GM23338 (cell line): Measurements from ENCODE around the gene DOCK7. TPM values are rescaled to one million over a fixed set of nuclear protein-coding genes. Genes with fewer than 3 reads are reported as not detected.

ENCODE experiments used
- ATAC-seq: fragments of 200-7000 bp; cut with Tn5 transposase; 3 replicates; pipeline ENCODE4 v1.9.1; 2020
- DNase-seq: peaks from one replicate; pipeline ENCODE4 v3.0.0-alpha.2; 2015; ENCODE audit warnings: low spot score
- H2AFZ ChIP-seq: fragments of 200-600 bp; sonication (generic); 2 replicates; pipeline ENCODE4 v1.8.0; 2016; ENCODE audit warnings: antibody characterized with exemption, mild to moderate bottlenecking, moderate library complexity
- H3F3A ChIP-seq: fragments of 200-600 bp; sonication (generic); replicated peaks from 2 replicates; pipeline ENCODE4 v1.8.0; 2017; ENCODE audit warnings: antibody characterized with exemption, mixed run types, low read depth
- H3K27ac ChIP-seq: fragments of 200-600 bp; sonication (generic); 2 replicates; pipeline ENCODE4 v1.6.1; 2016; ENCODE audit warnings: low read depth
- H3K27me3 ChIP-seq: fragments of 200-600 bp; sonication (generic); 2 replicates; pipeline ENCODE4 v1.8.0; 2016; ENCODE audit warnings: mild to moderate bottlenecking, mixed run types, moderate library complexity; ENCODE audit not compliant: insufficient read depth
- H3K36me3 ChIP-seq: fragments of 200-600 bp; sonication (generic); 2 replicates; pipeline ENCODE4 v1.8.0; 2016; ENCODE audit warnings: mild to moderate bottlenecking; ENCODE audit not compliant: insufficient read depth
- H3K4me1 ChIP-seq: fragments of 200-600 bp; sonication (generic); 2 replicates; pipeline ENCODE4 v1.8.0; 2016; ENCODE audit warnings: mild to moderate bottlenecking, moderate library complexity; ENCODE audit not compliant: insufficient read depth
- H3K4me2 ChIP-seq: fragments of 200-600 bp; sonication (generic); 2 replicates; pipeline ENCODE4 v1.7.1; 2017; ENCODE audit warnings: mixed run types
- H3K4me3 ChIP-seq: fragments of 200-600 bp; sonication (generic); 2 replicates; pipeline ENCODE4 v1.6.1; 2016; ENCODE audit warnings: mixed run types
- H3K79me2 ChIP-seq: fragments of 200-600 bp; sonication (generic); replicated peaks from 2 replicates; pipeline ENCODE4 v1.8.0; 2017; ENCODE audit warnings: mild to moderate bottlenecking; ENCODE audit not compliant: insufficient read depth
- H3K9me2 ChIP-seq: fragments of 200-600 bp; sonication (generic); 2 replicates; pipeline ENCODE4 v1.8.0; 2017; ENCODE audit not compliant: insufficient read depth
- H4K20me1 ChIP-seq: fragments of 200-600 bp; sonication (generic); replicated peaks from 2 replicates; pipeline ENCODE4 v1.8.0; 2017; ENCODE audit warnings: mild to moderate bottlenecking; ENCODE audit not compliant: insufficient read depth
- H3K27ac Mint-ChIP-seq: 2 replicates; pipeline ENCODE4 v1.8.0; 2020; ENCODE audit warnings: inconsistent platforms, mild to moderate bottlenecking, moderate library complexity, mixed read lengths
- H3K27me3 Mint-ChIP-seq: 3 replicates; pipeline ENCODE4 v1.8.0; 2022; ENCODE audit warnings: low read depth, mild to moderate bottlenecking, moderate library complexity, mixed read lengths, inconsistent platforms; ENCODE audit not compliant: insufficient read depth, poor library complexity
- H3K36me3 Mint-ChIP-seq: 3 replicates; pipeline ENCODE4 v1.8.0; 2021; ENCODE audit warnings: low read depth, mild to moderate bottlenecking, inconsistent platforms, moderate library complexity, mixed read lengths
- H3K4me1 Mint-ChIP-seq: 3 replicates; pipeline ENCODE4 v1.8.0; 2020; ENCODE audit warnings: mild to moderate bottlenecking, inconsistent platforms, mixed read lengths
- H3K4me3 Mint-ChIP-seq: 3 replicates; pipeline ENCODE4 v1.8.0; 2021; ENCODE audit warnings: moderate library complexity, mild to moderate bottlenecking, inconsistent platforms, mixed read lengths
- H3K9me3 Mint-ChIP-seq: 3 replicates; pipeline ENCODE4 v1.8.0; 2020; ENCODE audit warnings: moderate library complexity, mild to moderate bottlenecking, inconsistent platforms, mixed read lengths
- EZH2 ChIP-seq: fragments of 200-600 bp; sonication (generic); IDR thresholded peaks from one replicate; pipeline ENCODE4 v1.8.0; 2017; ENCODE audit warnings: antibody characterized with exemption, mild to moderate bottlenecking, low read depth; ENCODE audit not compliant: unreplicated experiment
- EZH2phosphoT487 ChIP-seq: fragments of 200-600 bp; sonication (generic); IDR thresholded peaks from one replicate; pipeline ENCODE4 v1.8.1; 2018; ENCODE audit warnings: antibody characterized with exemption; ENCODE audit not compliant: unreplicated experiment
- JUNB ChIP-seq: IDR thresholded peaks from one replicate; pipeline ENCODE4 v1.6.1; 2016; ENCODE audit warnings: antibody characterized with exemption; ENCODE audit not compliant: unreplicated experiment
- NANOG ChIP-seq: IDR thresholded peaks from 2 replicates; pipeline ENCODE4 v1.6.1; 2016; ENCODE audit warnings: antibody characterized with exemption, borderline replicate concordance
- POLR2AphosphoS5 ChIP-seq: IDR thresholded peaks from 2 replicates; pipeline ENCODE4 v1.6.1; 2016; ENCODE audit warnings: antibody characterized with exemption, low read depth
- STAT1 ChIP-seq: IDR thresholded peaks from one replicate; pipeline ENCODE4 v1.6.1; 2016; ENCODE audit warnings: antibody characterized with exemption; ENCODE audit not compliant: unreplicated experiment
- polyA plus RNA-seq: library from polyadenylated mRNA; unstranded; fragments of >200 nt; fragmentation: Nextera tagmentation; extraction: Ambion mirVana; gene quantifications from 2 replicates; pipeline ENCODE4 v1.2.1, GENCODE V29; 2016
- total RNA-seq: library from RNA; depleted of rRNA; stranded (reverse); fragments of >200 nt; shearing (Covaris generic); gene quantifications from 2 replicates; pipeline ENCODE4 v1.2.3, GENCODE V29; 2014
- TF ChIP-seq, protein P1 (sequence below): IDR thresholded peaks from 2 replicates; pipeline ENCODE4 v1.6.1; 2016; ENCODE audit warnings: antibody characterized with exemption
- TF ChIP-seq, protein P2 (sequence below): IDR thresholded peaks from one replicate; pipeline ENCODE4 v1.6.1; 2018; ENCODE audit warnings: antibody characterized with exemption; ENCODE audit not compliant: unreplicated experiment
- TF ChIP-seq, protein P3 (sequence below): fragments of 250-450 bp; sonication (Bioruptor Pico); IDR thresholded peaks from 2 replicates; pipeline ENCODE4 v1.5.0; 2020; ENCODE audit warnings: mild to moderate bottlenecking, moderate library complexity

DOCK7 gene
- total and polyA plus RNA-seq, 2 experiments from 2014 or later, result 20.5 to 37.3 TPM

DNA sequence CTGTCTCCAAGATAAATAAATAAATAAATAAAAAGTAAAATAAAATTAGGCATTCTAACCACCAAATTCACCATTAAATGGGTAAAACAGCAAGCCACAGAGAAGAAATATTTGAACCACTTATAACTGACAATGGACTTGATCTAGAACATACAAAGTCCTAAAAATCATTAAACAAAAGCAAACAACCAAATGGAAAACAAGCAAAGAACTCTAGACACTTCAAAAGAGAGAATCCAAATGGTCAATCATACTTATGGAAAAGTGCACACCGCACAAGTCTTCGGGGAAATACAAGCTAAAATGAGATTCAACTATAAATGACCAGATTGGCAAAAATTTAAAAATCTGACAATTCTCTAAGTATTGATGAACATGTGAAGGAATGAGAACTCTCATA lies 164.3 kb downstream of the DOCK7 start:
- Mint-ChIP-seq H3K27ac (no peak overlapping the region), H3K4me3 (no peak overlapping the region), H3K9me3 (peaks cover 8% of the 10 kb centered on the region; the same call in 2 of the 3 replicates), H3K27me3 (peaks cover 2% of the 10 kb centered on the region), H3K36me3 (peaks cover 33% of the 10 kb centered on the region), H3K4me1 (no peaks in the 10 kb centered on the region; the same call in 2 of the 3 replicates)
- Histone ChIP-seq H4K20me1 (no peaks in the 10 kb centered on the region), H3K27ac (no peak overlapping the region), H3K27me3 (no peaks in the 10 kb centered on the region), H3K4me2 (no peak overlapping the region), H3K9me2 (no peaks in the 10 kb centered on the region), H3F3A (no peaks in the 10 kb centered on the region), H3K4me1 (no peaks in the 10 kb centered on the region), H3K36me3 (no peaks in the 10 kb centered on the region), H3K4me3 (no peak overlapping the region), H3K79me2 (no peaks in the 10 kb centered on the region), H2AFZ (no peak overlapping the region)
- ATAC-seq, result no peak
- no peak for DNase-seq
- TF ChIP-seq, protein P1, sequence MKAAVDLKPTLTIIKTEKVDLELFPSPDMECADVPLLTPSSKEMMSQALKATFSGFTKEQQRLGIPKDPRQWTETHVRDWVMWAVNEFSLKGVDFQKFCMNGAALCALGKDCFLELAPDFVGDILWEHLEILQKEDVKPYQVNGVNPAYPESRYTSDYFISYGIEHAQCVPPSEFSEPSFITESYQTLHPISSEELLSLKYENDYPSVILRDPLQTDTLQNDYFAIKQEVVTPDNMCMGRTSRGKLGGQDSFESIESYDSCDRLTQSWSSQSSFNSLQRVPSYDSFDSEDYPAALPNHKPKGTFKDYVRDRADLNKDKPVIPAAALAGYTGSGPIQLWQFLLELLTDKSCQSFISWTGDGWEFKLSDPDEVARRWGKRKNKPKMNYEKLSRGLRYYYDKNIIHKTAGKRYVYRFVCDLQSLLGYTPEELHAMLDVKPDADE, result no peak

DNA sequence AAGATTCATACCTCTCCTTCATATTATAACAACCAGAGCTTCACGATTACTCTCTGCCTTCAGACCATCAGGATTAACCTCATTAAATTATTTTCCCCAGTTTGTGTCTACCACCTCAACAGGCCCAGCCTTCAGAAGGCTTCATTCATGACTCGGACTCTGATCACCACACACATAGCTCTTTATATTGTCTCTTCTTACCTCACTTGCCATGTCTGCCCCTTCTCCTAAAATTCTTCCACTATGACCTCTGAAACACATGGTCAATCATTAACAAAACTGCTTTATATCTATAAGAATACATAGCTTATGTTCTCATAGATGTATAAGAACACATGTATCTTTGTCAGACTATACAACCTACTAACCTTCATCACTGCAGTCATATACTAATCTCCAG lies 171.6 kb downstream of the DOCK7 start:
- H3K4me2 ChIP-seq, result no peak overlapping the region
- Mint-ChIP-seq H3K4me1 (no peaks in the 10 kb centered on the region), H3K4me3 (no peak overlapping the region), H3K27ac (no peak overlapping the region), H3K36me3 (peaks cover 24% of the 10 kb centered on the region), H3K27me3 (peaks cover under 1% of the 10 kb centered on the region), H3K9me3 (peaks cover 10% of the 10 kb centered on the region; the same call in 2 of the 3 replicates)
- no peaks in the 10 kb centered on the region for H3K27me3 ChIP-seq
- H2AFZ ChIP-seq, result no peak overlapping the region
- H3K4me1 ChIP-seq, result no peaks in the 10 kb centered on the region
- ATAC-seq (no peak), DNase-seq (no peak)
- no peak overlapping the region for H3K27ac ChIP-seq
- H3K36me3 ChIP-seq, result no peaks in the 10 kb centered on the region
- H3F3A ChIP-seq, result no peaks in the 10 kb centered on the region
- no peaks in the 10 kb centered on the region for H4K20me1 ChIP-seq
- H3K4me3 ChIP-seq, result no peak overlapping the region
- H3K79me2 ChIP-seq, result no peaks in the 10 kb centered on the region
- H3K9me2 ChIP-seq, result no peaks in the 10 kb centered on the region
- TF ChIP-seq, protein P2, sequence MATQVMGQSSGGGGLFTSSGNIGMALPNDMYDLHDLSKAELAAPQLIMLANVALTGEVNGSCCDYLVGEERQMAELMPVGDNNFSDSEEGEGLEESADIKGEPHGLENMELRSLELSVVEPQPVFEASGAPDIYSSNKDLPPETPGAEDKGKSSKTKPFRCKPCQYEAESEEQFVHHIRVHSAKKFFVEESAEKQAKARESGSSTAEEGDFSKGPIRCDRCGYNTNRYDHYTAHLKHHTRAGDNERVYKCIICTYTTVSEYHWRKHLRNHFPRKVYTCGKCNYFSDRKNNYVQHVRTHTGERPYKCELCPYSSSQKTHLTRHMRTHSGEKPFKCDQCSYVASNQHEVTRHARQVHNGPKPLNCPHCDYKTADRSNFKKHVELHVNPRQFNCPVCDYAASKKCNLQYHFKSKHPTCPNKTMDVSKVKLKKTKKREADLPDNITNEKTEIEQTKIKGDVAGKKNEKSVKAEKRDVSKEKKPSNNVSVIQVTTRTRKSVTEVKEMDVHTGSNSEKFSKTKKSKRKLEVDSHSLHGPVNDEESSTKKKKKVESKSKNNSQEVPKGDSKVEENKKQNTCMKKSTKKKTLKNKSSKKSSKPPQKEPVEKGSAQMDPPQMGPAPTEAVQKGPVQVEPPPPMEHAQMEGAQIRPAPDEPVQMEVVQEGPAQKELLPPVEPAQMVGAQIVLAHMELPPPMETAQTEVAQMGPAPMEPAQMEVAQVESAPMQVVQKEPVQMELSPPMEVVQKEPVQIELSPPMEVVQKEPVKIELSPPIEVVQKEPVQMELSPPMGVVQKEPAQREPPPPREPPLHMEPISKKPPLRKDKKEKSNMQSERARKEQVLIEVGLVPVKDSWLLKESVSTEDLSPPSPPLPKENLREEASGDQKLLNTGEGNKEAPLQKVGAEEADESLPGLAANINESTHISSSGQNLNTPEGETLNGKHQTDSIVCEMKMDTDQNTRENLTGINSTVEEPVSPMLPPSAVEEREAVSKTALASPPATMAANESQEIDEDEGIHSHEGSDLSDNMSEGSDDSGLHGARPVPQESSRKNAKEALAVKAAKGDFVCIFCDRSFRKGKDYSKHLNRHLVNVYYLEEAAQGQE, result no peak
- TF ChIP-seq EZH2phosphoT487, result no peak
- no peak for TF ChIP-seq JUNB
- TF ChIP-seq, protein P1, result no peak
- TF ChIP-seq NANOG, result no peak
- no peak for TF ChIP-seq POLR2AphosphoS5
- no peak for TF ChIP-seq EZH2
- TF ChIP-seq STAT1, result no peak
- TF ChIP-seq, protein P3, sequence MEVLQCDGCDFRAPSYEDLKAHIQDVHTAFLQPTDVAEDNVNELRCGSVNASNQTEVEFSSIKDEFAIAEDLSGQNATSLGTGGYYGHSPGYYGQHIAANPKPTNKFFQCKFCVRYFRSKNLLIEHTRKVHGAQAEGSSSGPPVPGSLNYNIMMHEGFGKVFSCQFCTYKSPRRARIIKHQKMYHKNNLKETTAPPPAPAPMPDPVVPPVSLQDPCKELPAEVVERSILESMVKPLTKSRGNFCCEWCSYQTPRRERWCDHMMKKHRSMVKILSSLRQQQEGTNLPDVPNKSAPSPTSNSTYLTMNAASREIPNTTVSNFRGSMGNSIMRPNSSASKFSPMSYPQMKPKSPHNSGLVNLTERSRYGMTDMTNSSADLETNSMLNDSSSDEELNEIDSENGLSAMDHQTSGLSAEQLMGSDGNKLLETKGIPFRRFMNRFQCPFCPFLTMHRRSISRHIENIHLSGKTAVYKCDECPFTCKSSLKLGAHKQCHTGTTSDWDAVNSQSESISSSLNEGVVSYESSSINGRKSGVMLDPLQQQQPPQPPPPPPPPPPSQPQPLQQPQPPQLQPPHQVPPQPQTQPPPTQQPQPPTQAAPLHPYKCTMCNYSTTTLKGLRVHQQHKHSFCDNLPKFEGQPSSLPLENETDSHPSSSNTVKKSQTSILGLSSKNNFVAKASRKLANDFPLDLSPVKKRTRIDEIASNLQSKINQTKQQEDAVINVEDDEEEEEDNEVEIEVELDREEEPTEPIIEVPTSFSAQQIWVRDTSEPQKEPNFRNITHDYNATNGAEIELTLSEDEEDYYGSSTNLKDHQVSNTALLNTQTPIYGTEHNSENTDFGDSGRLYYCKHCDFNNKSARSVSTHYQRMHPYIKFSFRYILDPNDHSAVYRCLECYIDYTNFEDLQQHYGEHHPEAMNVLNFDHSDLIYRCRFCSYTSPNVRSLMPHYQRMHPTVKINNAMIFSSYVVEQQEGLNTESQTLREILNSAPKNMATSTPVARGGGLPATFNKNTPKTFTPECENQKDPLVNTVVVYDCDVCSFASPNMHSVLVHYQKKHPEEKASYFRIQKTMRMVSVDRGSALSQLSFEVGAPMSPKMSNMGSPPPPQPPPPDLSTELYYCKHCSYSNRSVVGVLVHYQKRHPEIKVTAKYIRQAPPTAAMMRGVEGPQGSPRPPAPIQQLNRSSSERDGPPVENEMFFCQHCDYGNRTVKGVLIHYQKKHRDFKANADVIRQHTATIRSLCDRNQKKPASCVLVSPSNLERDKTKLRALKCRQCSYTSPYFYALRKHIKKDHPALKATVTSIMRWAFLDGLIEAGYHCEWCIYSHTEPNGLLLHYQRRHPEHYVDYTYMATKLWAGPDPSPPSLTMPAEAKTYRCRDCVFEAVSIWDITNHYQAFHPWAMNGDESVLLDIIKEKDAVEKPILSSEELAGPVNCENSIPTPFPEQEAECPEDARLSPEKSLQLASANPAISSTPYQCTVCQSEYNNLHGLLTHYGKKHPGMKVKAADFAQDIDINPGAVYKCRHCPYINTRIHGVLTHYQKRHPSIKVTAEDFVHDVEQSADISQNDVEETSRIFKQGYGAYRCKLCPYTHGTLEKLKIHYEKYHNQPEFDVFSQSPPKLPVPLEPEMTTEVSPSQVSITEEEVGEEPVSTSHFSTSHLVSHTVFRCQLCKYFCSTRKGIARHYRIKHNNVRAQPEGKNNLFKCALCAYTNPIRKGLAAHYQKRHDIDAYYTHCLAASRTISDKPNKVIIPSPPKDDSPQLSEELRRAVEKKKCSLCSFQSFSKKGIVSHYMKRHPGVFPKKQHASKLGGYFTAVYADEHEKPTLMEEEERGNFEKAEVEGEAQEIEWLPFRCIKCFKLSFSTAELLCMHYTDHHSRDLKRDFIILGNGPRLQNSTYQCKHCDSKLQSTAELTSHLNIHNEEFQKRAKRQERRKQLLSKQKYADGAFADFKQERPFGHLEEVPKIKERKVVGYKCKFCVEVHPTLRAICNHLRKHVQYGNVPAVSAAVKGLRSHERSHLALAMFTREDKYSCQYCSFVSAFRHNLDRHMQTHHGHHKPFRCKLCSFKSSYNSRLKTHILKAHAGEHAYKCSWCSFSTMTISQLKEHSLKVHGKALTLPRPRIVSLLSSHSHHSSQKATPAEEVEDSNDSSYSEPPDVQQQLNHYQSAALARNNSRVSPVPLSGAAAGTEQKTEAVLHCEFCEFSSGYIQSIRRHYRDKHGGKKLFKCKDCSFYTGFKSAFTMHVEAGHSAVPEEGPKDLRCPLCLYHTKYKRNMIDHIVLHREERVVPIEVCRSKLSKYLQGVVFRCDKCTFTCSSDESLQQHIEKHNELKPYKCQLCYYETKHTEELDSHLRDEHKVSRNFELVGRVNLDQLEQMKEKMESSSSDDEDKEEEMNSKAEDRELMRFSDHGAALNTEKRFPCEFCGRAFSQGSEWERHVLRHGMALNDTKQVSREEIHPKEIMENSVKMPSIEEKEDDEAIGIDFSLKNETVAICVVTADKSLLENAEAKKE (CRISPR knock-in tag), result no peak
